Measurements from ENCODE around the gene YEATS2.

The YEATS2 gene

GRCh38 chr3:183818041-183818620 lies 120.5 kb downstream of the YEATS2 start:
- peaks cover 6% of the 10 kb centered on the region for H3K4me1 ChIP-seq (ENCODE audit: insufficient read depth, low read length)
- no peak overlapping the region for H3K9ac ChIP-seq (ENCODE audit: low read depth, low read length)
- peaks cover 6% of the 10 kb centered on the region; the same call in 1 of the 2 replicates for H3K36me3 ChIP-seq (ENCODE audit: insufficient read depth, low read length)
- H3K9me3 ChIP-seq (ENCODE audit: control insufficient read depth, insufficient read depth, low read length), result no peaks in the 10 kb centered on the region

DNA sequence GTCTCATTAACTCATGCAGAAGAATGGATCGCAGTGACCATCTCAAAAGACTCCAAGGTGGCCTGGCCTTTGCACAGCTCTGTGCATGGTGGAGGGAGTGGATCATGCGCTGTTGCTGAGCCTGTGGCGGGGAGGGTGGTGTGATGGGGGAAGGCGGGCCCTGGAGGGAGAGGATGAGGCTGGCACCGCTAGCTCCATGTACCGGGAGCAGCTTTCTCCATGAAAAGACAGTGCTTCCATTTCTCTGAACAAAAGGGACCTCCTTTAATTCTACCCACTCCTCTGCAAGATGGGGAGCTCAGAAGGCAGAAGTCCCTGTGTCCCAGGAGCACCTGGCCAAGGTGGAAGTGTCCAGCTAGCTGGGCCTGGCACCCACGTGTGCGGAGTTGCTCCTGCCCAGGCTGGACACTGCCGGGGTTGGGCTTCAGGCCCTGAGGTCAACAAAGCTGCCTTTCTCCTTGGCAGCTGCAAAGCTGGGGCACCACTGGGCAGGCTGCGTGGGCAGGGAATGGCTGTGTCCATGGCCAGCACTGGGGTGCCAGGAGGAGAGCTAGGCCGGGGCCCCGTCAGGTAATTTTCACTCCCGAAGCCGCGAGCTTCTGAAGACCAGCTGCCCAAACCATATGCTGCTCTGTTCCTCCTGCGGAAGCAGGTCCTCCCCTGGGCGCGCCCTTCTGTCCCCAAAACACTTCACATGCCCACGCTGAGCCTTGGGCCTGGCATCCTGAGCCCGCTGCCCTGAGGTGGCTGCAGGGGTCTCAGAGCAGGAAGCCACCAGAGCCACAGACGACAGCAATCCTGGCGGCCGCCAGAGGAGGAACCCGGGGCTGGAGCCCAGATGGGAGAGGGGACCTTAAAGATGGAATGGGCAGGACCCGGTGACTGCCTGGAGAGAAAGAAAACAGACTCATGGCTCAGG lies 121.4 kb downstream of the YEATS2 start:
- Histone ChIP-seq H3K36me3 (ENCODE audit: insufficient read depth, low read length) (peaks cover 6% of the 10 kb centered on the region; the same call in 1 of the 2 replicates), H3K9ac (ENCODE audit: low read depth, low read length) (no peak overlapping the region)

DNA sequence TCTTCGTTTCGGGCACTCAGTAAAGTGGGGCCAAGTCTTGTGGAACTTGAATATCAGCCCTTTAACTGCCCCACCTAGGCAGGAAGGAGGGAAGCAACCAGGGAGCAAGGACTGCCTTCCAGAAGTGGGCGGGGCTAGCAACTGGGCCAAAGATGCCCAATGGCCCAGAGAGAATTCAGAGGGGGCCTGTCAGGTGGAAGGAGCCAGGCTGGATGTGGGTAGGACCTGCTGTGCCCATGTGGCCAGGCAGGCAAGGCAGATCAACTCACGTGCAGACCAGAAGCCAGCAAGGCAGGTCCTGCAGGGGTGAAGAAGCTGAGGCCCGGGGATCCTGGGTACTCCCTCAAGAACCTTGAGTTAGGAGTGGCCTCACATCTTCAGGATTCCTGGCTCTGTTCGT lies 122.2 kb downstream of the YEATS2 start:
- no peak overlapping the region for H3K9ac ChIP-seq (ENCODE audit: low read depth, low read length)
- peaks cover 6% of the 10 kb centered on the region for H3K4me1 ChIP-seq (ENCODE audit: insufficient read depth, low read length)
- H3K9me3 ChIP-seq (ENCODE audit: control insufficient read depth, insufficient read depth, low read length), result no peaks in the 10 kb centered on the region
- H3K36me3 ChIP-seq (ENCODE audit: insufficient read depth, low read length), result peaks cover 6% of the 10 kb centered on the region; the same call in 1 of the 2 replicates

More for the DNA sequence above, 121.4 kb downstream of the YEATS2 start:
- Histone ChIP-seq H3K4me1 (ENCODE audit: insufficient read depth, low read length) (peaks cover 6% of the 10 kb centered on the region), H3K9me3 (ENCODE audit: control insufficient read depth, insufficient read depth, low read length) (no peaks in the 10 kb centered on the region)

DNA sequence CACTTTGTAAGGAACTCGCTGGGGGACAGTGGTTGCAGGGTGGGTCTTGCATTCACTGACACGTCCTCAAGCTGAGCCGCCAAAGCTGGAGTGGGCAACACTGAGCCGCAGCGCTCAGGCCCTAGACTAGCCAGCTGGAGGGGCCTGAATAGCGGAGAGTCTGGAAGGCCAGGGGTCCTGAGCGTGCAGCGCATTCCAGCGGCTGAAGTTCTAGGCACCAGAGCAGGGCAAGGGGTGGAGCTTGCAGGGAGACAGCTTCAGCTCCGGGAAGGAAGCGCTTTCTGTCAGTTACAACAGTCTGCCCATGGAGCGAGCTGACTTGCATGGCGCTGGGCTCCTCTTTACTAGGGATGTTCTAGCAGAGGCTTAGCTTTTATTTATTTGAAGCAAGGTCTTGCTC lies 125.0 kb downstream of the YEATS2 start:
- peaks cover 6% of the 10 kb centered on the region for H3K4me1 ChIP-seq (ENCODE audit: insufficient read depth, low read length)
- H3K36me3 ChIP-seq (ENCODE audit: insufficient read depth, low read length), result no peaks in the 10 kb centered on the region
- H3K9ac ChIP-seq (ENCODE audit: low read depth, low read length), result no peak overlapping the region; the same call in 1 of the 2 replicates
- H3K9me3 ChIP-seq (ENCODE audit: control insufficient read depth, insufficient read depth, low read length), result no peaks in the 10 kb centered on the region

DNA sequence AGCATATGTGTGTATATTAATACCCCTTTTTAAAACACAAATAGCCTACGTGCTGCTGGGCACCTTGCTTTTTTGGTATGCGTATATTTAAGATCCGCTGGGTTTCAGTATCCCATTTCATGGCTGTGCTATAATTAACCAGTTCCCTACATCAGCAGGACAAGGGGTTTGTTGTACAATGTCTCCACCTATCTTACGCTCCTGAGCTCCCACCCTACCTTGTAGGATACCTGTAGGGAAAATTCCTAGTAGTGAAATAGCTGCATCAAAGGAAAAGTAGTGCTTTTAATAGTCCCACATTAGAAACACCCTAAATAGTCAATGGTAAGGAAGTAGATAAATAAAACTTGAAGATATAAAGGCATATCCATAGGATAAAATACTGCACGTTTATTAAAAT lies 126.4 kb downstream of the YEATS2 start:
- no peaks in the 10 kb centered on the region for H3K9me3 ChIP-seq (ENCODE audit: control insufficient read depth, insufficient read depth, low read length)
- no peaks in the 10 kb centered on the region for H3K36me3 ChIP-seq (ENCODE audit: insufficient read depth, low read length)
- peaks cover 6% of the 10 kb centered on the region for H3K4me1 ChIP-seq (ENCODE audit: insufficient read depth, low read length)
- H3K9ac ChIP-seq (ENCODE audit: low read depth, low read length), result peak overlapping the region; percentile 75; the same call in 1 of the 2 replicates

GRCh38 chr3:183824761-183825455 lies 127.3 kb downstream of the YEATS2 start:
- peaks cover 6% of the 10 kb centered on the region for H3K4me1 ChIP-seq (ENCODE audit: insufficient read depth, low read length)
- no peaks in the 10 kb centered on the region for H3K9me3 ChIP-seq (ENCODE audit: control insufficient read depth, insufficient read depth, low read length)
- H3K9ac ChIP-seq (ENCODE audit: low read depth, low read length), result peak overlapping the region; percentile 75
- peaks cover 3% of the 10 kb centered on the region for H3K36me3 ChIP-seq (ENCODE audit: insufficient read depth, low read length)

DNA sequence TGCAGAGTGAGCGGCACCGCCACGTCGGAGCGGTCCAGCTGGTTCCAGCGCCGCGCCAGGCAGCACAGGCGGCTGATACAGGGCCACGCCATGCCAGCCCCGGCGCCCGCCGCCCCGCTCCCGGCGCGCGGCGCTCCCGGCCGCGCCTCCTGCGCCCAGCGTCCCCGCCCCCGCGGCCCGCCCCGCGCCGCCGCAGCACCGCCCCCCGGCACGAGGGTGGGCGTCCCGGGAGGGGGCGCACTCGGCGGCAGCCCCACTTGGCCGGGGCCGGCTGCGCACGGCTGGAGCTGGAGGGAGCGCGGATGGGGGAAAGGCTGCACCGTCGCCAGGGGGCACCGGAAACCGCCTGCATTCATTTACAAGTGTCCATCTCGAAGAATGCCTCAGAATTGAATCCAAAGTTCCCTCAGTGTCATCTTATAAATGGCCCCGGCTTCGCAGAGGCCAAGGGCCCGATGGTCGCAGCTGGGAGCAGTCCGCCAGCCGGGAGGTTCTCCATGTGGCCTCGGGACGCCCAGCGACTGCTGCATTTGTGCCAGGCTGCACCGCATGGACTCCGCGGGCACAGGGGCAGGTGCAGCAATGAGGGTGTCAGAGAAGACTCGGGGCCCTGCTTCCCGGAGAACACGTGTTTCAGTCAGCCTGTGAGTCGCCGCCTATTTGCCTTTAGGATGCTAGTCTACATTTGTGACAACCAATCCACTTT lies 128.0 kb downstream of the YEATS2 start, which contains the start of gene MAP6D1:
TSS of gene MAP6D1 (minus strand) at position 122 of the 706 bp plus-strand sequence. CDS start at position 92, 30 bp downstream.
- no peaks in the 10 kb centered on the region for H3K9me3 ChIP-seq (ENCODE audit: control insufficient read depth, insufficient read depth, low read length)
- peaks cover 3% of the 10 kb centered on the region for H3K36me3 ChIP-seq (ENCODE audit: insufficient read depth, low read length)
- H3K9ac ChIP-seq (ENCODE audit: low read depth, low read length), result peak within 1 kb of the TSS; percentile 75
- H3K4me1 ChIP-seq (ENCODE audit: insufficient read depth, low read length), result peaks cover 6% of the 10 kb centered on the region

DNA sequence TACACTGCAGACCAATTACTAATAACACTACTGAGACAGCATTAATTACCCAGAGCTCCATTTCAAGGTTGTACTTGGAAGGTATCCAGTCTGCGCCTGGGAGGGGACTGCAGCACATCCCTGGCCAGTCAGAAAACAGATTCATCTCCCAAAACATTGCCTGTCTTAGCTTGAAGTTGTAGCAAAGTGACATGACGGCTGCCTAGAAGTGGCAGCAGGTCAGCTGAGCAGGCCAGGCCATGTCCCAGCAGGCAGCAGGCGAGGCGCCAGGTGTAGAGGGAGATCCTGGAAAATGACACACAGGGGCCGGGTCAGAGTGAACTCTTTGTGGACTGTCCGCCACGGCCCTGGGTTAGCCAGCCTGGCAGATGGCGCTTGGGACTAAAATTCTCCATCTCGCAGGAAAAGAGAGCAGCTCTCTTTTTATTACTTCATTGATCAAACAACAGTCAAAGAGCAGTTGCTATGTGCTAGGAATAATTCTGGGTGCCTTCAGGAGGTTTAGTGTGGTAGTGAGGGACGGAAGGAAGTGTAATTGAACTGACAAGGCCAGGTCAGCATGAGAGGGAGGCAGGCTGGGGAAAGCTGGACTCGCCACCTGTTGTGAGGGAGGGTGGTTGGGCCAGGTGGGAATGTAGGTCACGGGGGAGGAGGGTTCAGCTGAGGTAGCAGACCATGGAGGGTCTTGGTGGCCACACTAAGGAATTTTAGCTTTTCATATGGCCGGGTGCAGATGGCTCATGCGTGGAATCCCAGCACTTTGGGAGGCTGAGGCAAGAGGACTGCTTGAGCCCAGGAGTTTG lies 129.1 kb downstream of the YEATS2 start:
- no peak overlapping the region for H3K9ac ChIP-seq (ENCODE audit: low read depth, low read length)
- peaks cover 6% of the 10 kb centered on the region for H3K4me1 ChIP-seq (ENCODE audit: insufficient read depth, low read length)
- peaks cover 3% of the 10 kb centered on the region for H3K36me3 ChIP-seq (ENCODE audit: insufficient read depth, low read length)
- no peaks in the 10 kb centered on the region for H3K9me3 ChIP-seq (ENCODE audit: control insufficient read depth, insufficient read depth, low read length)

DNA sequence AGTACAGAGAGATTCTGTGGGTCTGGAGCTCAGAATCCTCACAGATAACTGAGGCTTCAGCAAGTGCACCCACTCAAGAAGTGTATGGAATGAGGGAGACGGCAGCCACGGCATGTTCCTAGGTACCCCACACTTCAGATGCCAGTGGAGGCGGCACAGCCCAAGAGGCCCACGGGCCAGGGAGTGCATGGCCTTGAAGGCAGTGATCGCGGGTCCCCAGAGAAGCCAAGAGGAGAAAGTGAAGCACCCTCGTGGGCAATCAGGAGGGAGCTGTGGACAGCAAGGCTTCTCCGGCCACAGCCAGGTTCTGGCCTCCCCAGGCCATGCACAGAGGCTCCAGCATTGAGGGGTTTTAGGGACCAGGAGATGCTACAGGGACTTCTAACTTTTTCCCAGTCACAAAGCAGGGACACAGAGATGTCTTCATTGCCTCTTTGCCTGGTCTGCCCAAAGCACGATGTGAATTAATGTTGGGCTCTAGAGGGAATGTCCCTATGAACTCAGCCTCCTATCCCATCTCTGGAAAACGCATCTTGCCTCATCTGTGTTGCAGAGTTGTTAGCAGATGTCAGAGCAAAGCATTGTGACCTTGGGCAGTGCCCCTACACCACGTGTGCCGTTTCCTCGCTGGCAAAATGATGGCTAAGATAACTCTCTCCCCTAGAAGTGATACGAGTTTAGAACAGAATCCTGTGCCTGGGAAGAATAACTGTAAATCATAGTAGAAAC lies 130.4 kb downstream of the YEATS2 start:
- Histone ChIP-seq H3K4me1 (ENCODE audit: insufficient read depth, low read length) (no peaks in the 10 kb centered on the region), H3K9ac (ENCODE audit: low read depth, low read length) (no peak overlapping the region), H3K36me3 (ENCODE audit: insufficient read depth, low read length) (peaks cover 8% of the 10 kb centered on the region), H3K9me3 (ENCODE audit: control insufficient read depth, insufficient read depth, low read length) (no peaks in the 10 kb centered on the region)

GRCh38 chr3:183828538-183828870 lies 130.9 kb downstream of the YEATS2 start:
- H3K9me3 ChIP-seq (ENCODE audit: control insufficient read depth, insufficient read depth, low read length), result no peaks in the 10 kb centered on the region
- no peak overlapping the region for H3K9ac ChIP-seq (ENCODE audit: low read depth, low read length)
- no peaks in the 10 kb centered on the region for H3K4me1 ChIP-seq (ENCODE audit: insufficient read depth, low read length)
- peaks cover 9% of the 10 kb centered on the region for H3K36me3 ChIP-seq (ENCODE audit: insufficient read depth, low read length)

GRCh38 chr3:183829466-183829865 lies 131.9 kb downstream of the YEATS2 start:
- peaks cover 9% of the 10 kb centered on the region for H3K36me3 ChIP-seq (ENCODE audit: insufficient read depth, low read length)

GRCh38 chr3:183830187-183830586 lies 132.6 kb downstream of the YEATS2 start:
- Histone ChIP-seq H3K4me1 (ENCODE audit: insufficient read depth, low read length) (no peaks in the 10 kb centered on the region), H3K36me3 (ENCODE audit: insufficient read depth, low read length) (peaks cover 9% of the 10 kb centered on the region), H3K9ac (ENCODE audit: low read depth, low read length) (no peak overlapping the region), H3K9me3 (ENCODE audit: control insufficient read depth, insufficient read depth, low read length) (no peaks in the 10 kb centered on the region)

More at GRCh38 chr3:183829466-183829865, 131.9 kb downstream of the YEATS2 start:
- H3K9me3 ChIP-seq (ENCODE audit: control insufficient read depth, insufficient read depth, low read length), result no peaks in the 10 kb centered on the region
- no peaks in the 10 kb centered on the region for H3K4me1 ChIP-seq (ENCODE audit: insufficient read depth, low read length)
- no peak overlapping the region for H3K9ac ChIP-seq (ENCODE audit: low read depth, low read length)

GRCh38 chr3:183833516-183833915 lies 135.9 kb downstream of the YEATS2 start:
- Histone ChIP-seq H3K9ac (ENCODE audit: low read depth, low read length) (no peak overlapping the region), H3K9me3 (ENCODE audit: control insufficient read depth, insufficient read depth, low read length) (no peaks in the 10 kb centered on the region), H3K4me1 (ENCODE audit: insufficient read depth, low read length) (no peaks in the 10 kb centered on the region), H3K36me3 (ENCODE audit: insufficient read depth, low read length) (peaks cover 11% of the 10 kb centered on the region)

All from ES-I3 (cell line).